Muscle of back (tissue), 10 donors: ENCODE measurements around the gene GIMAP4. TPM values are rescaled to one million over a fixed set of nuclear protein-coding genes. Genes with fewer than 3 reads are reported as not detected.

ENCODE experiments used
- polyA plus RNA-seq, 10 donors: library from polyadenylated mRNA; unstranded; fragments of 120-200 nt; gene quantifications; one replicate each; pipeline ENCODE4 v1.2.1, GENCODE V29; 2013; ENCODE audit not compliant: insufficient read length in 10 of 10

GIMAP4 gene
- polyA plus RNA-seq, 10 donors, result 17.1 to 32.7 (median 21.8) TPM

Other genes with a start within 250 kb of the GIMAP4 start
- 1 to 10 TPM; 4.1 to 9.6 (median 6.2) TPM for gene LRRC61, start 244.0 kb upstream of the GIMAP4 start, polyA plus RNA-seq
- gene ACTR3C, start 243.8 kb upstream of the GIMAP4 start, polyA plus RNA-seq, result 1 to 10 TPM in 8 of 10 donors, under 1 TPM in 2; 0.59 to 3.2 (median 1.4) TPM
- gene RARRES2, start 225.8 kb upstream of the GIMAP4 start, polyA plus RNA-seq, result 10 to 100 TPM; 35.4 to 70.6 (median 47.5) TPM
- gene REPIN1, start 198.6 kb upstream of the GIMAP4 start, polyA plus RNA-seq, result 10 to 100 TPM; 58.1 to 75.0 (median 65.7) TPM
- gene ZNF775, start 188.1 kb upstream of the GIMAP4 start, polyA plus RNA-seq, result 1 to 10 TPM; 3.8 to 7.4 (median 5.3) TPM
- 1 to 10 TPM; 5.5 to 9.8 (median 7.1) TPM for gene GIMAP8, start 116.8 kb upstream of the GIMAP4 start, polyA plus RNA-seq
- gene GIMAP7, start 52.5 kb upstream of the GIMAP4 start, polyA plus RNA-seq, result 10 to 100 TPM in 5 of 10 donors, 1 to 10 TPM in 5; 7.9 to 20.3 (median 10.6) TPM
- gene GIMAP6, start 65.0 kb downstream of the GIMAP4 start, polyA plus RNA-seq, result 10 to 100 TPM; 11.9 to 23.1 (median 15.5) TPM
- gene GIMAP2, start 118.3 kb downstream of the GIMAP4 start, polyA plus RNA-seq, result 10 to 100 TPM in 1 of 10 donors, 1 to 10 TPM in 9; 5.1 to 11.0 (median 6.7) TPM
- 1 to 10 TPM; 1.8 to 4.7 (median 2.9) TPM for gene GIMAP1, start 149.2 kb downstream of the GIMAP4 start, polyA plus RNA-seq
- 10 to 100 TPM in 2 of 10 donors, 1 to 10 TPM in 8; 5.6 to 15.5 (median 7.6) TPM for gene GIMAP5, start 170.0 kb downstream of the GIMAP4 start, polyA plus RNA-seq
- 10 to 100 TPM in 9 of 10 donors, 1 to 10 TPM in 1; 5.7 to 19.3 (median 14.5) TPM for gene TMEM176B, start 233.0 kb downstream of the GIMAP4 start, polyA plus RNA-seq
- 10 to 100 TPM in 7 of 10 donors, 1 to 10 TPM in 3; 8.8 to 21.4 (median 12.6) TPM for gene TMEM176A, start 233.4 kb downstream of the GIMAP4 start, polyA plus RNA-seq